Effector memory CD8-positive, alpha-beta T cell (primary cell): Measurements from ENCODE around the gene GPD1.

Source experiments
- ATAC-seq: fragments of 150-1000 bp; cut with Tn5 transposase; replicated peaks from 2 replicates; pipeline ENCODE4 v1.10.0; 2021; ENCODE audit warnings: mild to moderate bottlenecking, moderate library complexity
- DNase-seq, 3 experiments: peaks; one replicate each; pipeline ENCODE4 v3.0.0; 2021
- H3K27ac Mint-ChIP-seq, 2 donors: one replicate each; pipeline ENCODE4 v1.8.0; 2022; ENCODE audit warnings: mild to moderate bottlenecking in 2 of 2, mixed read lengths in 2 of 2, moderate library complexity in 2 of 2
- H3K27me3 Mint-ChIP-seq, 2 donors: one replicate each; pipeline ENCODE4 v1.8.0; 2022; ENCODE audit warnings: mixed read lengths in 2 of 2
- H3K36me3 Mint-ChIP-seq: one replicate; pipeline ENCODE4 v1.8.0; 2022; ENCODE audit warnings: mild to moderate bottlenecking, moderate library complexity, mixed read lengths; ENCODE audit not compliant: insufficient read depth
- H3K4me1 Mint-ChIP-seq, 2 donors: one replicate each; pipeline ENCODE4 v1.8.0; 2022; ENCODE audit warnings: low read depth in 2 of 2, mixed read lengths in 2 of 2
- H3K4me3 Mint-ChIP-seq, 2 donors: one replicate each; pipeline ENCODE4 v1.8.0; 2022; ENCODE audit warnings: mild to moderate bottlenecking in 2 of 2, mixed read lengths in 2 of 2, moderate library complexity in 2 of 2
- H3K9me3 Mint-ChIP-seq, 2 donors: one replicate each; pipeline ENCODE4 v1.8.0; 2022; ENCODE audit warnings: mixed read lengths in 2 of 2

Gene GPD1

GRCh38 chr12:50110762-50111351 is 7.0 kb downstream of the GPD1 start:
- Mint-ChIP-seq H3K27ac (peak overlapping the region in 1 of 2 donors; percentile 98), H3K4me1 (peaks cover 20 to 24% of the 10 kb centered on the region in 2 donors), H3K36me3 (peaks cover 31% of the 10 kb centered on the region), H3K4me3 (peak overlapping the region; percentile 94 to 99), H3K9me3 (no peaks in the 10 kb centered on the region), H3K27me3 (no peaks in the 10 kb centered on the region)
- no peak for ATAC-seq
- no peak for DNase-seq

GRCh38 chr12:50111395-50111692 is 7.5 kb downstream of the GPD1 start:
- H3K36me3 Mint-ChIP-seq, result peaks cover 36% of the 10 kb centered on the region
- no peak for ATAC-seq
- H3K4me1 Mint-ChIP-seq, result peaks cover 24 to 29% of the 10 kb centered on the region in 2 donors
- DNase-seq, result no peak
- peak overlapping the region; percentile 96 to 98 for H3K27ac Mint-ChIP-seq
- H3K9me3 Mint-ChIP-seq, result no peaks in the 10 kb centered on the region
- no peaks in the 10 kb centered on the region for H3K27me3 Mint-ChIP-seq
- peak overlapping the region; percentile 94 to 99 for H3K4me3 Mint-ChIP-seq

GRCh38 chr12:50111693-50112455 is 8.1 kb downstream of the GPD1 start, which contains the start of gene COX14:
COX14 (plus strand) TSS chr12:50112236; CDS start chr12:50120044, 7,808 bp downstream.
- peak within 1 kb of the TSS; percentile 96 to 98 for H3K27ac Mint-ChIP-seq
- no peaks in the 10 kb centered on the region for H3K9me3 Mint-ChIP-seq
- H3K36me3 Mint-ChIP-seq, result peaks cover 38% of the 10 kb centered on the region
- DNase-seq (peak; percentile 98 to 99 (median 99)), ATAC-seq (peak; percentile 81)
- no peaks in the 10 kb centered on the region for H3K27me3 Mint-ChIP-seq
- peak within 1 kb of the TSS; percentile 94 to 99 for H3K4me3 Mint-ChIP-seq
- peaks cover 28 to 34% of the 10 kb centered on the region in 2 donors for H3K4me1 Mint-ChIP-seq

GRCh38 chr12:50112456-50113218 is 8.8 kb downstream of the GPD1 start:
- H3K4me1 Mint-ChIP-seq, result peaks cover 32 to 40% of the 10 kb centered on the region in 2 donors
- peak overlapping the region; percentile 96 to 98 for H3K27ac Mint-ChIP-seq

GRCh38 chr12:50117057-50117622 is 13.3 kb downstream of the GPD1 start:
- Mint-ChIP-seq H3K9me3 (no peaks in the 10 kb centered on the region), H3K27ac (peak overlapping the region; percentile 58 to 60), H3K36me3 (peaks cover 78% of the 10 kb centered on the region), H3K4me3 (peak overlapping the region; percentile 19 to 49), H3K4me1 (peaks cover 34 to 48% of the 10 kb centered on the region in 2 donors), H3K27me3 (no peaks in the 10 kb centered on the region)
- DNase-seq (no peak), ATAC-seq (no peak)

More at GRCh38 chr12:50112456-50113218, 8.8 kb downstream of the GPD1 start:
- no peaks in the 10 kb centered on the region for H3K9me3 Mint-ChIP-seq
- H3K36me3 Mint-ChIP-seq, result peaks cover 46% of the 10 kb centered on the region
- peak overlapping the region; percentile 94 to 99 for H3K4me3 Mint-ChIP-seq
- no peaks in the 10 kb centered on the region for H3K27me3 Mint-ChIP-seq
- ATAC-seq (no peak), DNase-seq (no peak)

GRCh38 chr12:50119387-50119786 is 15.6 kb downstream of the GPD1 start:
- ATAC-seq (no peak), DNase-seq (no peak)
- Mint-ChIP-seq H3K4me3 (no peak overlapping the region), H3K9me3 (no peaks in the 10 kb centered on the region), H3K27me3 (no peaks in the 10 kb centered on the region), H3K27ac (no peak overlapping the region), H3K36me3 (peaks cover 86% of the 10 kb centered on the region), H3K4me1 (peaks cover 33 to 46% of the 10 kb centered on the region in 2 donors)

- Mint-ChIP-seq H3K4me1 (peaks cover 30 to 47% of the 10 kb centered on the region in 2 donors), H3K4me3 (no peak overlapping the region), H3K9me3 (no peaks in the 10 kb centered on the region), H3K27me3 (no peaks in the 10 kb centered on the region), H3K36me3 (peaks cover 85% of the 10 kb centered on the region), H3K27ac (no peak overlapping the region)
- DNase-seq, result no peak
- no peak for ATAC-seq
Measured at GRCh38 chr12:50120521-50120920, 16.7 kb downstream of the GPD1 start.

- Mint-ChIP-seq H3K4me3 (no peak overlapping the region), H3K27ac (peak overlapping the region in 1 of 2 donors; percentile 3), H3K4me1 (peaks cover 30 to 47% of the 10 kb centered on the region in 2 donors), H3K9me3 (no peaks in the 10 kb centered on the region), H3K27me3 (no peaks in the 10 kb centered on the region), H3K36me3 (peaks cover 84% of the 10 kb centered on the region)
- DNase-seq, result no peak
- no peak for ATAC-seq
Measured at GRCh38 chr12:50120953-50121352, 17.1 kb downstream of the GPD1 start.

GRCh38 chr12:50121641-50122040 is 17.8 kb downstream of the GPD1 start:
- peak overlapping the region in 1 of 2 donors; percentile 3 for H3K27ac Mint-ChIP-seq
- DNase-seq (no peak), ATAC-seq (no peak)

GRCh38 chr12:50123203-50123602 is 19.4 kb downstream of the GPD1 start:
- H3K4me1 Mint-ChIP-seq, result peaks cover 26 to 39% of the 10 kb centered on the region in 2 donors
- H3K36me3 Mint-ChIP-seq, result peaks cover 88% of the 10 kb centered on the region
- DNase-seq, result no peak
- no peaks in the 10 kb centered on the region for H3K9me3 Mint-ChIP-seq
- H3K4me3 Mint-ChIP-seq, result no peak overlapping the region
- ATAC-seq, result no peak
- no peaks in the 10 kb centered on the region for H3K27me3 Mint-ChIP-seq
- H3K27ac Mint-ChIP-seq, result peak overlapping the region in 1 of 2 donors; percentile 74

More at GRCh38 chr12:50121641-50122040, 17.8 kb downstream of the GPD1 start:
- Mint-ChIP-seq H3K36me3 (peaks cover 88% of the 10 kb centered on the region), H3K27me3 (no peaks in the 10 kb centered on the region), H3K4me1 (peaks cover 25 to 41% of the 10 kb centered on the region in 2 donors), H3K9me3 (no peaks in the 10 kb centered on the region), H3K4me3 (no peak overlapping the region)

GRCh38 chr12:50127546-50127945 is 23.7 kb downstream of the GPD1 start:
- Mint-ChIP-seq H3K4me3 (no peak overlapping the region), H3K27ac (peak overlapping the region in 1 of 2 donors; percentile 53), H3K27me3 (no peaks in the 10 kb centered on the region), H3K9me3 (no peaks in the 10 kb centered on the region), H3K36me3 (peaks cover 96% of the 10 kb centered on the region), H3K4me1 (peaks cover 17 to 33% of the 10 kb centered on the region in 2 donors)
- DNase-seq, result no peak
- ATAC-seq, result no peak

- H3K27ac Mint-ChIP-seq, result no peak overlapping the region
- DNase-seq (no peak), ATAC-seq (no peak)
- H3K9me3 Mint-ChIP-seq, result no peaks in the 10 kb centered on the region
- peaks cover 93% of the 10 kb centered on the region for H3K36me3 Mint-ChIP-seq
- no peak overlapping the region for H3K4me3 Mint-ChIP-seq
- peaks cover 15 to 27% of the 10 kb centered on the region in 2 donors for H3K4me1 Mint-ChIP-seq
- H3K27me3 Mint-ChIP-seq, result no peaks in the 10 kb centered on the region
Measured at GRCh38 chr12:50129290-50129689, 25.5 kb downstream of the GPD1 start.

GRCh38 chr12:50132505-50133135 is 28.8 kb downstream of the GPD1 start:
- ATAC-seq, result peak; percentile 61
- no peaks in the 10 kb centered on the region for H3K27me3 Mint-ChIP-seq
- no peak for DNase-seq
- peak overlapping the region in 1 of 2 donors; percentile 65 for H3K27ac Mint-ChIP-seq
- peaks cover 81% of the 10 kb centered on the region for H3K36me3 Mint-ChIP-seq
- H3K4me1 Mint-ChIP-seq, result peaks cover 12 to 14% of the 10 kb centered on the region in 2 donors
- no peaks in the 10 kb centered on the region for H3K9me3 Mint-ChIP-seq
- no peak overlapping the region for H3K4me3 Mint-ChIP-seq
